ENCODE results near the gene IL1R2. TPM values are rescaled to one million over a fixed set of nuclear protein-coding genes. Genes with fewer than 3 reads are reported as not detected.

The IL1R2 gene
- total and polyA plus RNA-seq, 4 donors, result 7.3 to 902 (median 64.1) TPM

DNA sequence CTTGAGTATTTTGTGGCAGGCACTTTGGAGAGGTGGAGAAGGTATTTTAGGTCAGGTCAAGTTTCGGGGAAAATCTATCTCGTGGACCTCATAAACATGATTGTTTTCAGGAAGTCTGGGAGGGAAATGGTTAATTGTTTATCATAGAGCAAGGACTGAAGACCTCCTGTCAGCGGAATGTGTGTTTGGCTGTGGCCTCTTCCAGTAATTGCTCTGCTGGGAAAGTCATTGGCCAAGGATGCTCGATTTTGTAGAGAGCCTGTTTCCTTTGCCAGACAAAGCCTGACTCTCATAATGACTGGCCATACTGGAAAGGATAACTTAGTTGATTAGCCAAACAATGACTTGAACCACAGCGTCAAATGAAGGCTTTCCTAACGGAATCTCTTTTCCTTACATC lies 30.0 kb downstream of the IL1R2 start:
- Histone ChIP-seq H3K27ac (ENCODE audit: low read depth in 1 of 2, low read length in 1 of 2) (peak overlapping the region; percentile 42 to 49), H3K36me3 (ENCODE audit: control insufficient read depth in 4 of 4, insufficient read depth in 4 of 4, low read length in 4 of 4) (no peaks in the 10 kb centered on the region), H3K9me3 (ENCODE audit: control insufficient read depth in 4 of 4, insufficient read depth in 3 of 4, low read length in 3 of 4) (no peaks in the 10 kb centered on the region), H3K27me3 (ENCODE audit: control insufficient read depth in 3 of 3, insufficient read depth in 3 of 3, low read length in 2 of 3) (no peaks in the 10 kb centered on the region), H3K9ac (ENCODE audit: insufficient read depth in 1 of 2, low read length in 2 of 2) (no peak overlapping the region), H3K4me1 (ENCODE audit: control insufficient read depth in 5 of 5, insufficient read depth in 5 of 5, low read length in 5 of 5) (peaks cover 2 to 43% (median 16%) of the 10 kb centered on the region in 5 donors), H3K4me3 (no peak overlapping the region)
- ATAC-seq (ENCODE audit: insufficient read depth, low FRiP score) (peak; percentile 19), DNase-seq (peak; percentile 80 to 92 (median 91))
- TF ChIP-seq, protein P1, sequence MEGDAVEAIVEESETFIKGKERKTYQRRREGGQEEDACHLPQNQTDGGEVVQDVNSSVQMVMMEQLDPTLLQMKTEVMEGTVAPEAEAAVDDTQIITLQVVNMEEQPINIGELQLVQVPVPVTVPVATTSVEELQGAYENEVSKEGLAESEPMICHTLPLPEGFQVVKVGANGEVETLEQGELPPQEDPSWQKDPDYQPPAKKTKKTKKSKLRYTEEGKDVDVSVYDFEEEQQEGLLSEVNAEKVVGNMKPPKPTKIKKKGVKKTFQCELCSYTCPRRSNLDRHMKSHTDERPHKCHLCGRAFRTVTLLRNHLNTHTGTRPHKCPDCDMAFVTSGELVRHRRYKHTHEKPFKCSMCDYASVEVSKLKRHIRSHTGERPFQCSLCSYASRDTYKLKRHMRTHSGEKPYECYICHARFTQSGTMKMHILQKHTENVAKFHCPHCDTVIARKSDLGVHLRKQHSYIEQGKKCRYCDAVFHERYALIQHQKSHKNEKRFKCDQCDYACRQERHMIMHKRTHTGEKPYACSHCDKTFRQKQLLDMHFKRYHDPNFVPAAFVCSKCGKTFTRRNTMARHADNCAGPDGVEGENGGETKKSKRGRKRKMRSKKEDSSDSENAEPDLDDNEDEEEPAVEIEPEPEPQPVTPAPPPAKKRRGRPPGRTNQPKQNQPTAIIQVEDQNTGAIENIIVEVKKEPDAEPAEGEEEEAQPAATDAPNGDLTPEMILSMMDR (IDR thresholded peaks at IDR 0.05; ENCODE audit: control extremely low read depth, extremely low read depth), result no peak
- WGBS, 2 donors, result 44 to 69% methylated on average over 6 of the region's 6 CpGs

DNA sequence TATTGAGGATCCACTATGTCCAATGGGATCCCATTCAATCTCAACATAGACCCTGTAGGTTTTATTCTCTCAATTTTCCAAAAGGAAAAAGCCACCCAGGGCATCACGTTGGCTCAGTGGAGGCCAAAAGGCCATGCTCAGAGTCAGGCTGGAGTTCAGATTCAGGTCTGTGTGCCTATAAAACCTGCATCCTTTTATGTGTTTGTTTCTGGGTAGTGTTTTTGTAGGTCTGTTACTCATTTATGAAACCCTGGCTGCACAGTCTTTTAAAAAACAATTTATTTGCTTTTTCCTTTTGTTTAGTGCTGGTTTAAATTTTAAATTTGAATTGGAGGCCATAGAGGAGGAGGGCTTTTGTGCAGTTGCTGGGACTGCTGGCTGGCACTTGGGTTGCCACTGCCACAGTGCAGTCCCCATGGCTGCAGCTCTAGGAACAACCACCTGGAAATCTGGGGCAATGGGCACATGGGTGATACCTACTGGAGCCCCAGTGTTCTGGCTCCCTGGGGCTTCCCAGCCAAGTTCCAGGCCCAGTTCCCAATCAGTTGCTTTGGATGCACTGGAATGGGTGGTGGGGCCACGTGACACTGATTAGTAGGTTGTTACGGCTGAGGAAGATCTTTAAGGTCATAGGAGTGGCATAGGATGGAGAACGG lies 31.3 kb downstream of the IL1R2 start:
- no peak overlapping the region for H3K4me3 ChIP-seq
- no peak for ATAC-seq (ENCODE audit: insufficient read depth, low FRiP score)
- TF ChIP-seq, protein P1 (IDR thresholded peaks at IDR 0.05; ENCODE audit: control extremely low read depth, extremely low read depth), result no peak
- H3K9me3 ChIP-seq (ENCODE audit: control insufficient read depth in 4 of 4, insufficient read depth in 3 of 4, low read length in 3 of 4), result no peaks in the 10 kb centered on the region
- no peak for DNase-seq
- H3K36me3 ChIP-seq (ENCODE audit: control insufficient read depth in 4 of 4, insufficient read depth in 4 of 4, low read length in 4 of 4), result no peaks in the 10 kb centered on the region
- no peak overlapping the region for H3K9ac ChIP-seq (ENCODE audit: insufficient read depth in 1 of 2, low read length in 2 of 2)
- H3K27ac ChIP-seq (ENCODE audit: low read depth in 1 of 2, low read length in 1 of 2), result no peak overlapping the region
- H3K27me3 ChIP-seq (ENCODE audit: control insufficient read depth in 3 of 3, insufficient read depth in 3 of 3, low read length in 2 of 3), result no peaks in the 10 kb centered on the region
- peaks cover 2 to 56% (median 22%) of the 10 kb centered on the region in 5 donors for H3K4me1 ChIP-seq (ENCODE audit: control insufficient read depth in 5 of 5, insufficient read depth in 5 of 5, low read length in 5 of 5)
- WGBS, 2 donors, result 91 to 97% methylated on average over 4 of the region's 4 CpGs

GRCh38 chr2:102024410-102024809 lies 32.6 kb downstream of the IL1R2 start:
- 95% methylated on average over 12 of the region's 12 CpGs for WGBS, 2 donors
- Histone ChIP-seq H3K27ac (ENCODE audit: low read depth in 1 of 2, low read length in 1 of 2) (no peak overlapping the region), H3K27me3 (ENCODE audit: control insufficient read depth in 3 of 3, insufficient read depth in 3 of 3, low read length in 2 of 3) (no peaks in the 10 kb centered on the region), H3K4me1 (ENCODE audit: control insufficient read depth in 5 of 5, insufficient read depth in 5 of 5, low read length in 5 of 5) (peaks cover 2 to 57% (median 24%) of the 10 kb centered on the region in 5 donors), H3K9me3 (ENCODE audit: control insufficient read depth in 4 of 4, insufficient read depth in 3 of 4, low read length in 3 of 4) (no peaks in the 10 kb centered on the region), H3K9ac (ENCODE audit: insufficient read depth in 1 of 2, low read length in 2 of 2) (no peak overlapping the region), H3K36me3 (ENCODE audit: control insufficient read depth in 4 of 4, insufficient read depth in 4 of 4, low read length in 4 of 4) (no peaks in the 10 kb centered on the region), H3K4me3 (no peak overlapping the region)
- ATAC-seq (ENCODE audit: insufficient read depth, low FRiP score), result no peak
- TF ChIP-seq, protein P1 (IDR thresholded peaks at IDR 0.05; ENCODE audit: control extremely low read depth, extremely low read depth), result no peak
- no peak for DNase-seq
